Esophagus squamous epithelium (tissue), 4 donors: ENCODE data around the gene OR1F1.

ENCODE experiments used
- POLR2A ChIP-seq, 4 donors: fragments of 450-650 bp; IDR thresholded peaks; one replicate each; pipeline ENCODE4 v1.6.1; 2017; ENCODE audit warnings: antibody characterized with exemption in 4 of 4, mild to moderate bottlenecking in 4 of 4, moderate library complexity in 3 of 4
- TF ChIP-seq, protein P1 (sequence below), 6 experiments: fragments of 450-650 bp in 4 of 6; fragments of 200-600 bp in 2 of 6; sonication (generic) in 2 of 6; IDR thresholded peaks; one replicate each; pipeline ENCODE4 v1.5.1; 2016 to 2019; ENCODE audit warnings: antibody characterized with exemption in 6 of 6, mild to moderate bottlenecking in 4 of 6, moderate library complexity in 4 of 6

DNA sequence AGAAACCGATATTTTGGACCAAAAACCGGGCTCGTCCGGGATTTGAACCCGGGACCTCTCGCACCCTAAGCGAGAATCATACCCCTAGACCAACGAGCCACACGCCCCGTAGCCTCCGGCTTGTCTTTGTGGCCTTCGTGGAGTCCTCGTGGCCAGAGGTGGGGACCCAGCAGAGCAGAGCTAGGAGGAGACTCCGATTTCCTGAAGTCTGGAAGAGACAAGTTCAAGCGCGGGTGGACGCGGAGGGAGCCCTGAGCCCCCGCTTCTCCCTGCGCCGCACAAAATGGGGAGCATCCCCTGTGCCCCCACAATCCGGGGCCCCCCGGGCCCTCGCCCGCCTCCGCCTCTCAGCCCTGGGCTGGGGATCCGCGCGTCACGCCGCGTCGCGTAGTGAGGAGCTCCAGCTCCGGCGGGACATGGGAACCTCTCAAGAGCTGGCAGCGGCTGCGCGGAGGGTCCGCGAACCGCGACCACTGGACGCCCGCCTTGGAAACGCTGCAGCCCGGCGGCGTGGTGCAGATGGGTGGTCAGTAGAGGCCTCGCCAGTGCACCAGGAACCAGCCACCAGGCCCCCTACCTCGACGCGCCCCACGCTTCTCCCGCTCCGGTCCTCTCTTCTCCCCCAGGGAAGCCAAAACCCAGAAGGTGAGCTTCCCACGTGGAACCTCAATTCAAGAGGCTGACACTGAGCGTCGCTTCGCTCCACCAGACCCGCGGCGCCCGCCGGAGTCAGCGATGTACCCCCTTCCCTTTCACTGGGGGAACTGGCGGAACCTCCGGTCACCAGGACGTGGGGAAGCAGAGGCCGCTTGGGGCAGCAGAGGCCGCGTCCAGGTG lies 5.2 kb upstream of the OR1F1 start:
- TF ChIP-seq, protein P1, sequence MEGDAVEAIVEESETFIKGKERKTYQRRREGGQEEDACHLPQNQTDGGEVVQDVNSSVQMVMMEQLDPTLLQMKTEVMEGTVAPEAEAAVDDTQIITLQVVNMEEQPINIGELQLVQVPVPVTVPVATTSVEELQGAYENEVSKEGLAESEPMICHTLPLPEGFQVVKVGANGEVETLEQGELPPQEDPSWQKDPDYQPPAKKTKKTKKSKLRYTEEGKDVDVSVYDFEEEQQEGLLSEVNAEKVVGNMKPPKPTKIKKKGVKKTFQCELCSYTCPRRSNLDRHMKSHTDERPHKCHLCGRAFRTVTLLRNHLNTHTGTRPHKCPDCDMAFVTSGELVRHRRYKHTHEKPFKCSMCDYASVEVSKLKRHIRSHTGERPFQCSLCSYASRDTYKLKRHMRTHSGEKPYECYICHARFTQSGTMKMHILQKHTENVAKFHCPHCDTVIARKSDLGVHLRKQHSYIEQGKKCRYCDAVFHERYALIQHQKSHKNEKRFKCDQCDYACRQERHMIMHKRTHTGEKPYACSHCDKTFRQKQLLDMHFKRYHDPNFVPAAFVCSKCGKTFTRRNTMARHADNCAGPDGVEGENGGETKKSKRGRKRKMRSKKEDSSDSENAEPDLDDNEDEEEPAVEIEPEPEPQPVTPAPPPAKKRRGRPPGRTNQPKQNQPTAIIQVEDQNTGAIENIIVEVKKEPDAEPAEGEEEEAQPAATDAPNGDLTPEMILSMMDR (IDR thresholded peaks at IDR 0.05) = peak in 3 of 6 experiments; percentile 9 to 47 (median 19)
- TF ChIP-seq POLR2A (IDR thresholded peaks at IDR 0.05) = no peak
